ENCODE data around the gene PACS1.

DNA sequence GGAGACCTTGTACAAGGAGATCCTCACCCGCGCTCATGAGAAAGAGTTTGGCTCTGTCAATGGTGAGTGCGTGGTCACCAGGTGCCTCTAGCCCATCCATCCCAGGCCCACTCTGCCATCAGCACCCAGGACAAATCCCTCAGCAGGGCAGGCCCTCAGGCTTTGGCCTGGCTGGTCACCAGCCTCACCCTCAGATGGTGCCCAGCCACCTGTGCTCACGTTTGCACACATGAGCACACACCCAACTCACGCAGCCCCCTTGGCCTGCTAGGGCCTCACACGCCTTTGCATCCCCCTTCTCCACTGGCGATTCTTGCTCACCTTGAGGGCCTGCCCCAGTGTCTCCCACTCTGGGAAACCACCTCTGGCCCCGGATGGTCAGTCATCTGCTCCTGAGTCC, 194.3 kb downstream of the PACS1 start:
- no peak for TF ChIP-seq CTCF (IDR thresholded peaks at IDR 0.05)
- TF ChIP-seq EZH2 (IDR thresholded peaks at IDR 0.05; ENCODE audit: borderline replicate concordance, insufficient read depth, low read depth, low read length, poor library complexity, severe bottlenecking): no peak
